ENCODE results near the gene WWP2.
A peak's percentile ranks its signal among the peaks of the same experiment; 100 is the strongest.

WWP2 gene

DNA sequence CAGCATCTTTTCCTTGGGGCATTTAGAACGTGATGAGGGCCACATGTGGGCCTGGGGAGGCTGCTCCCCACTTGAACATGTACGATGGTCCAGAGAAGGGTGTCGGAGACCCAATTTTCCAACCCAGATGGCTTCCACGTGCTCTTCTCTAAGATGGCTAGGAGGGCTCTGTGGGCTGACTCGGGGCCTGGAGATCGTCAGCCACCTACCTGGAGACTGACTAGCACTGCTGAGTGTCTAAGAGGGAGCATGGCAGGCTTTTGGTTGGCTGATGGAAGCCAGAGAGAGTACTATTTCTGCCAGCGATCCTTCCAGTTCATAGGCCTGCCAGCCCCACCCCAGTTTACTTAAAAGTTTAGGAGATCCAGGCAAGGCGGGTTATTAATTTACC is 128.8 kb downstream of the WWP2 start:
- H3K36me3 ChIP-seq (ENCODE audit: control insufficient read depth in 2 of 2, insufficient read depth in 1 of 2, low read length in 2 of 2) = peaks cover 0 to 12% of the 10 kb centered on the region in 2 experiments; a peak in 2 of 3 replicates
- ChIA-PET POLR2A (no interaction called here), CTCF (no interaction called here)
- 0 out of 2 replicates have a peak, but pooled peaks cover 4% of the 10 kb centered on the region for H3K4me1 ChIP-seq (ENCODE audit: control insufficient read depth, insufficient read depth, low read length)
- peak overlapping the region; percentile 49 for H3K27ac ChIP-seq (ENCODE audit: extremely low read depth, low read depth, low read length)
- no peaks in the 10 kb centered on the region for H3K9me3 ChIP-seq (ENCODE audit: control insufficient read depth, insufficient read depth, low read depth, low read length)
- H3K4me3 ChIP-seq (ENCODE audit: low read depth, low read length) = no peak overlapping the region
- TF ChIP-seq ZNF366 (tag by site-specific recombination; conservative IDR thresholded peaks at IDR 0.05) = no peak
- no peak for TF ChIP-seq PRDM1 (tag by site-specific recombination; IDR thresholded peaks at IDR 0.05)
- no peak for TF ChIP-seq ZNF473 (tag by site-specific recombination; IDR thresholded peaks at IDR 0.05)
- TF ChIP-seq, protein P1, sequence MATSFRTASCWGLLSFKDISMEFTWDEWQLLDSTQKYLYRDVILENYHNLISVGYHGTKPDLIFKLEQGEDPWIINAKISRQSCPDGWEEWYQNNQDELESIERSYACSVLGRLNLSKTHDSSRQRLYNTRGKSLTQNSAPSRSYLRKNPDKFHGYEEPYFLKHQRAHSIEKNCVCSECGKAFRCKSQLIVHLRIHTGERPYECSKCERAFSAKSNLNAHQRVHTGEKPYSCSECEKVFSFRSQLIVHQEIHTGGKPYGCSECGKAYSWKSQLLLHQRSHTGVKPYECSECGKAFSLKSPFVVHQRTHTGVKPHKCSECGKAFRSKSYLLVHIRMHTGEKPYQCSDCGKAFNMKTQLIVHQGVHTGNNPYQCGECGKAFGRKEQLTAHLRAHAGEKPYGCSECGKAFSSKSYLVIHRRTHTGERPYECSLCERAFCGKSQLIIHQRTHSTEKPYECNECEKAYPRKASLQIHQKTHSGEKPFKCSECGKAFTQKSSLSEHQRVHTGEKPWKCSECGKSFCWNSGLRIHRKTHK (tag by site-specific recombination; IDR thresholded peaks at IDR 0.05) = no peak
- no peak for TF ChIP-seq ZNF433 (tag by site-specific recombination; IDR thresholded peaks at IDR 0.05; ENCODE audit: low read depth)
- no peak for TF ChIP-seq OVOL3 (tag by site-specific recombination; IDR thresholded peaks at IDR 0.05)

DNA sequence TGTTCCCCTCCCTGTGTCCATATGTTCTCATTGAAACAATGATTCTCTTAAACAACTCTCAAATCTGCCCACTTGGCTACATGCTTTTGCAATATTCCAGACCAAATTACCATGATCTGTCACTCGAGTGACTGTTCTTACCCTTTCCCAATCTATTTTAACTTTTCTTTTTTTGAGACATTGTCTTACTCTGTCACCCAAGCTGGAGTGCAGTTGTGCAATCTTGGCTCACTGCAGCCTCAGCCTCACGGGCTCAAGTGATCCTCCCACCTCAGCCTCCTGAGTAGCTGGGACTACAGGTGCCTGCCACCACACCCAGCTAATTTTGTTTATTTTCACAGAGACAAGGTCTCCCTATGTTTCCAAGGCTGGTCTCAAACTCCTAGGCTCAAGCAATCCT is 130.2 kb downstream of the WWP2 start:
- POLR2A ChIA-PET = no interaction called here
- peaks cover 0 to 12% of the 10 kb centered on the region in 2 experiments; a peak in 2 of 3 replicates for H3K36me3 ChIP-seq (ENCODE audit: control insufficient read depth in 2 of 2, insufficient read depth in 1 of 2, low read length in 2 of 2)
- CTCF ChIA-PET = no interaction called here
- H3K9me3 ChIP-seq (ENCODE audit: control insufficient read depth, insufficient read depth, low read depth, low read length) = no peaks in the 10 kb centered on the region
- no peak for TF ChIP-seq ZEB2 (tag by site-specific recombination; IDR thresholded peaks at IDR 0.05)
- TF ChIP-seq, protein P2, sequence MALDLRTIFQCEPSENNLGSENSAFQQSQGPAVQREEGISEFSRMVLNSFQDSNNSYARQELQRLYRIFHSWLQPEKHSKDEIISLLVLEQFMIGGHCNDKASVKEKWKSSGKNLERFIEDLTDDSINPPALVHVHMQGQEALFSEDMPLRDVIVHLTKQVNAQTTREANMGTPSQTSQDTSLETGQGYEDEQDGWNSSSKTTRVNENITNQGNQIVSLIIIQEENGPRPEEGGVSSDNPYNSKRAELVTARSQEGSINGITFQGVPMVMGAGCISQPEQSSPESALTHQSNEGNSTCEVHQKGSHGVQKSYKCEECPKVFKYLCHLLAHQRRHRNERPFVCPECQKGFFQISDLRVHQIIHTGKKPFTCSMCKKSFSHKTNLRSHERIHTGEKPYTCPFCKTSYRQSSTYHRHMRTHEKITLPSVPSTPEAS (tag by site-specific recombination; IDR thresholded peaks at IDR 0.05) = no peak
- no peak for TF ChIP-seq SALL2 (tag by site-specific recombination; IDR thresholded peaks at IDR 0.05; ENCODE audit: borderline replicate concordance)
- no peak for TF ChIP-seq ZNF530 (tag by site-specific recombination; IDR thresholded peaks at IDR 0.05; ENCODE audit: low read depth)
- TF ChIP-seq ZNF660 (tag by site-specific recombination; IDR thresholded peaks at IDR 0.05) = no peak
- no peak for TF ChIP-seq OSR2 (tag by site-specific recombination; IDR thresholded peaks at IDR 0.05)
- TF ChIP-seq ZNF677 (tag by site-specific recombination; IDR thresholded peaks at IDR 0.05) = peak; percentile 74; the same call in 1 of the 2 replicates
- H3K4me1 ChIP-seq (ENCODE audit: control insufficient read depth, insufficient read depth, low read length) = 0 out of 2 replicates have a peak, but pooled peaks cover 4% of the 10 kb centered on the region
- no peak overlapping the region for H3K4me3 ChIP-seq (ENCODE audit: low read depth, low read length)
- no peak overlapping the region for H3K27ac ChIP-seq (ENCODE audit: extremely low read depth, low read depth, low read length)

DNA sequence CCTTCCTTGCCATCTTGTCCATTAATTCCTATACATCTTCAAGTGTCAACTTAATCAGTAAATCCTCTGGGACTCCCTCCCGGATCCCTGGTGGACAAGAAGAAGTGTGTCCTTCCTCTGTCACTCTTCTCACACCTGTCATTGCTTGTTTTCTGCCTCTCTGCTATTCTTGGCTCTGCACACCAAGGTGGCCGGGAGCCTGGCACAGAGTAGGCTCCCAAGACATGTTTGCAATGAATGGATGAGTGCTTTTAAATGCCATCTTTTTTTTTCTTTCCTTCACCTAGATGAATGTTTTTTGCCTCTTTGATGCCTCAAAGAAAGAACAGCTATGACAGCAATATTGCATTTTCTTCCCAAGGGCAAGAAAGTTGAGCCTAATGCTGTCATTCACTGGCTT is 131.0 kb downstream of the WWP2 start:
- POLR2A ChIA-PET = no interaction called here
- H3K9me3 ChIP-seq (ENCODE audit: control insufficient read depth, insufficient read depth, low read depth, low read length) = no peaks in the 10 kb centered on the region
- peaks cover 0 to 12% of the 10 kb centered on the region in 2 experiments; a peak in 2 of 3 replicates for H3K36me3 ChIP-seq (ENCODE audit: control insufficient read depth in 2 of 2, insufficient read depth in 1 of 2, low read length in 2 of 2)
- TF ChIP-seq, protein P3, sequence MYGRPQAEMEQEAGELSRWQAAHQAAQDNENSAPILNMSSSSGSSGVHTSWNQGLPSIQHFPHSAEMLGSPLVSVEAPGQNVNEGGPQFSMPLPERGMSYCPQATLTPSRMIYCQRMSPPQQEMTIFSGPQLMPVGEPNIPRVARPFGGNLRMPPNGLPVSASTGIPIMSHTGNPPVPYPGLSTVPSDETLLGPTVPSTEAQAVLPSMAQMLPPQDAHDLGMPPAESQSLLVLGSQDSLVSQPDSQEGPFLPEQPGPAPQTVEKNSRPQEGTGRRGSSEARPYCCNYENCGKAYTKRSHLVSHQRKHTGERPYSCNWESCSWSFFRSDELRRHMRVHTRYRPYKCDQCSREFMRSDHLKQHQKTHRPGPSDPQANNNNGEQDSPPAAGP (tag by site-specific recombination; IDR thresholded peaks at IDR 0.05) = no peak
- TF ChIP-seq ZNF530 (tag by site-specific recombination; IDR thresholded peaks at IDR 0.05; ENCODE audit: low read depth) (no peak), ZNF501 (tag by site-specific recombination; IDR thresholded peaks at IDR 0.05) (no peak), HOXA7 (CRISPR knock-in tag; IDR thresholded peaks at IDR 0.05; ENCODE audit: borderline replicate concordance) (no peak), ZNF585B (tag by site-specific recombination; IDR thresholded peaks at IDR 0.05) (no peak), ZNF580 (tag by site-specific recombination; IDR thresholded peaks at IDR 0.05) (no peak), MYNN (tag by site-specific recombination; IDR thresholded peaks at IDR 0.05; ENCODE audit: borderline replicate concordance) (no peak), ZNF335 (tag by site-specific recombination; conservative IDR thresholded peaks at IDR 0.05) (no peak), ZNF146 (tag by site-specific recombination; IDR thresholded peaks at IDR 0.05) (no peak), REPIN1 (tag by site-specific recombination; IDR thresholded peaks at IDR 0.05; ENCODE audit: low read depth) (no peak)
- TF ChIP-seq, protein P4, sequence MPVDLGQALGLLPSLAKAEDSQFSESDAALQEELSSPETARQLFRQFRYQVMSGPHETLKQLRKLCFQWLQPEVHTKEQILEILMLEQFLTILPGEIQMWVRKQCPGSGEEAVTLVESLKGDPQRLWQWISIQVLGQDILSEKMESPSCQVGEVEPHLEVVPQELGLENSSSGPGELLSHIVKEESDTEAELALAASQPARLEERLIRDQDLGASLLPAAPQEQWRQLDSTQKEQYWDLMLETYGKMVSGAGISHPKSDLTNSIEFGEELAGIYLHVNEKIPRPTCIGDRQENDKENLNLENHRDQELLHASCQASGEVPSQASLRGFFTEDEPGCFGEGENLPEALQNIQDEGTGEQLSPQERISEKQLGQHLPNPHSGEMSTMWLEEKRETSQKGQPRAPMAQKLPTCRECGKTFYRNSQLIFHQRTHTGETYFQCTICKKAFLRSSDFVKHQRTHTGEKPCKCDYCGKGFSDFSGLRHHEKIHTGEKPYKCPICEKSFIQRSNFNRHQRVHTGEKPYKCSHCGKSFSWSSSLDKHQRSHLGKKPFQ (tag by site-specific recombination; IDR thresholded peaks at IDR 0.05) = no peak
- H3K4me3 ChIP-seq (ENCODE audit: low read depth, low read length) = no peak overlapping the region
- CTCF ChIA-PET = no interaction called here
- H3K4me1 ChIP-seq (ENCODE audit: control insufficient read depth, insufficient read depth, low read length) = 0 out of 2 replicates have a peak, but pooled peaks cover 4% of the 10 kb centered on the region
- H3K27ac ChIP-seq (ENCODE audit: extremely low read depth, low read depth, low read length) = no peak overlapping the region

Data from HEK293 (cell line).